Loucy (cell line): Measurements from ENCODE around the gene ZSWIM5.
"Not testable (repeated sequence)": the region's sequence is repeated elsewhere in the genome, so short reads cannot be mapped to it uniquely, and the experiment has no call there.

ENCODE experiments used
- H2AFZ ChIP-seq: fragments of 200-600 bp; sonication (generic); 2 replicates; pipeline ENCODE4 v1.6.0; 2016; ENCODE audit warnings: antibody characterized with exemption, mild to moderate bottlenecking, low read length, moderate library complexity
- H3F3A ChIP-seq: fragments of 200-600 bp; 2 replicates; pipeline ENCODE4 v1.6.0; 2016; ENCODE audit warnings: antibody characterized with exemption, low read depth, mild to moderate bottlenecking
- H3K27me3 ChIP-seq: fragments of 200-600 bp; sonication (generic); 2 replicates; pipeline ENCODE4 v1.6.1; 2014; ENCODE audit warnings: low read length, mild to moderate bottlenecking; ENCODE audit not compliant: insufficient read depth, poor library complexity, severe bottlenecking
- H3K36me3 ChIP-seq: fragments of 200-600 bp; sonication (generic); 2 replicates; pipeline ENCODE4 v1.6.1; 2016; ENCODE audit warnings: low read length; ENCODE audit not compliant: insufficient read depth
- H3K4me1 ChIP-seq: fragments of 200-600 bp; sonication (generic); 2 replicates; pipeline ENCODE4 v1.5.1; 2014; ENCODE audit warnings: low read length, mild to moderate bottlenecking; ENCODE audit not compliant: insufficient read depth, poor library complexity, severe bottlenecking
- H3K4me2 ChIP-seq: fragments of 200-600 bp; sonication (generic); 2 replicates; pipeline ENCODE4 v1.6.0; 2014; ENCODE audit warnings: antibody characterized with exemption, low read length, low read depth, mild to moderate bottlenecking; ENCODE audit not compliant: poor library complexity, severe bottlenecking
- H3K4me3 ChIP-seq: fragments of 200-600 bp; sonication (generic); 2 replicates; pipeline ENCODE4 v1.5.1; 2014; ENCODE audit warnings: low read length, mild to moderate bottlenecking, mixed read lengths; ENCODE audit not compliant: poor library complexity, severe bottlenecking
- H3K79me2 ChIP-seq: fragments of 200-600 bp; sonication (generic); 2 replicates; pipeline ENCODE4 v1.6.1; 2014; ENCODE audit warnings: low read length; ENCODE audit not compliant: insufficient read depth
- H3K9ac ChIP-seq: fragments of 200-600 bp; sonication (generic); 2 replicates; pipeline ENCODE4 v1.6.0; 2014; ENCODE audit warnings: mild to moderate bottlenecking, low read depth, low read length, moderate library complexity; ENCODE audit not compliant: poor library complexity, severe bottlenecking
- H3K9me2 ChIP-seq: fragments of 200-600 bp; sonication (generic); replicated peaks from 2 replicates; pipeline ENCODE4 v1.6.1; 2016; ENCODE audit warnings: low read depth, low read length, mixed read lengths
- H3K9me3 ChIP-seq: fragments of 200-600 bp; sonication (generic); 2 replicates; pipeline ENCODE4 v1.6.1; 2014; ENCODE audit warnings: mild to moderate bottlenecking, antibody characterized with exemption, low read length, low read depth; ENCODE audit not compliant: insufficient read depth
- H4K20me1 ChIP-seq: fragments of 200-600 bp; sonication (generic); 2 replicates; pipeline ENCODE4 v1.6.0; 2014; ENCODE audit warnings: antibody characterized with exemption, low read length, mild to moderate bottlenecking; ENCODE audit not compliant: insufficient read depth, poor library complexity, severe bottlenecking
- CTCF ChIP-seq: fragments of 200-600 bp; sonication (generic); conservative IDR thresholded peaks from 2 replicates; pipeline ENCODE4 v1.5.1; 2014; ENCODE audit warnings: mild to moderate bottlenecking, antibody characterized with exemption, low read length
- EZH2phosphoT487 ChIP-seq: fragments of 200-600 bp; IDR thresholded peaks from 2 replicates; pipeline ENCODE4 v1.6.1; 2018; ENCODE audit warnings: antibody characterized with exemption, mild to moderate bottlenecking, moderate library complexity, borderline replicate concordance

ZSWIM5 gene

GRCh38 chr1:45117766-45118165 lies 88.6 kb downstream of the ZSWIM5 start:
- no peak overlapping the region for H3K4me3 ChIP-seq
- H3F3A ChIP-seq: no peaks in the 10 kb centered on the region
- H3K9me2 ChIP-seq: no peaks in the 10 kb centered on the region
- no peaks in the 10 kb centered on the region for H3K9me3 ChIP-seq
- H3K9ac ChIP-seq: no peak overlapping the region
- H3K4me1 ChIP-seq: peaks cover 20% of the 10 kb centered on the region
- no peaks in the 10 kb centered on the region for H3K27me3 ChIP-seq
- no peak overlapping the region for H2AFZ ChIP-seq
- no peaks in the 10 kb centered on the region for H4K20me1 ChIP-seq
- 0 out of 2 replicates have a peak, but pooled peaks cover 3% of the 10 kb centered on the region for H3K79me2 ChIP-seq
- H3K4me2 ChIP-seq: no peak overlapping the region
- no peaks in the 10 kb centered on the region for H3K36me3 ChIP-seq
- TF ChIP-seq EZH2phosphoT487: no peak
- no peak for TF ChIP-seq CTCF

- peak overlapping the region; percentile 49 for H3K4me2 ChIP-seq
- no peaks in the 10 kb centered on the region for H3K27me3 ChIP-seq
- no peaks in the 10 kb centered on the region for H4K20me1 ChIP-seq
- H3F3A ChIP-seq: no peaks in the 10 kb centered on the region
- H3K36me3 ChIP-seq: no peaks in the 10 kb centered on the region
- no peaks in the 10 kb centered on the region for H3K9me2 ChIP-seq
- H3K9ac ChIP-seq: no peak overlapping the region
- H3K9me3 ChIP-seq: no peaks in the 10 kb centered on the region
- no peaks in the 10 kb centered on the region for H3K79me2 ChIP-seq
- H3K4me3 ChIP-seq: peak overlapping the region; percentile 18
- no peak overlapping the region for H2AFZ ChIP-seq
- H3K4me1 ChIP-seq: peaks cover 16% of the 10 kb centered on the region
- TF ChIP-seq EZH2phosphoT487 (no peak), CTCF (no peak)
These were observed 89.6 kb downstream of the ZSWIM5 start for GRCh38 chr1:45116820-45117219.

- Histone ChIP-seq H3K9me2 (no peaks in the 10 kb centered on the region), H3K4me2 (peak overlapping the region; percentile 49), H3K27me3 (no peaks in the 10 kb centered on the region), H3K9me3 (no peaks in the 10 kb centered on the region), H3K36me3 (no peaks in the 10 kb centered on the region), H3K4me1 (peaks cover 16% of the 10 kb centered on the region), H3K79me2 (no peaks in the 10 kb centered on the region), H2AFZ (no peak overlapping the region), H3F3A (no peaks in the 10 kb centered on the region), H4K20me1 (no peaks in the 10 kb centered on the region), H3K9ac (no peak overlapping the region), H3K4me3 (peak overlapping the region; percentile 18)
- no peak for TF ChIP-seq CTCF
These were observed 90.1 kb downstream of the ZSWIM5 start for GRCh38 chr1:45116340-45116739.

GRCh38 chr1:45115198-45115597 lies 91.2 kb downstream of the ZSWIM5 start:
- not testable (repeated sequence) for H3K4me3 ChIP-seq, H3K9ac ChIP-seq, H3K9me2 ChIP-seq, H4K20me1 ChIP-seq, H3K36me3 ChIP-seq, H3K27me3 ChIP-seq, H3K79me2 ChIP-seq, H3K9me3 ChIP-seq, H3K4me2 ChIP-seq, H3F3A ChIP-seq, H2AFZ ChIP-seq
- H3K4me1 ChIP-seq: peaks cover 16% of the 10 kb centered on the region
